Neural crest cell (in vitro differentiated cells): Measurements from ENCODE around the gene NUMBL. TPM values are rescaled to one million over a fixed set of nuclear protein-coding genes. Genes with fewer than 3 reads are reported as not detected.
A peak's percentile ranks its signal among the peaks of the same experiment; 100 is the strongest.

Experiments
- DNase-seq: peaks from one replicate; pipeline ENCODE4 v3.0.0; 2021; ENCODE audit warnings: low read depth, mixed read lengths, low spot score
- H3K27ac Mint-ChIP-seq: one replicate; pipeline ENCODE4 v1.8.0; 2021; ENCODE audit warnings: mild to moderate bottlenecking, mixed read lengths; ENCODE audit not compliant: unreplicated experiment
- H3K27me3 Mint-ChIP-seq: 2 replicates; pipeline ENCODE4 v1.8.0; 2021; ENCODE audit warnings: low read depth, mild to moderate bottlenecking, mixed read lengths
- H3K36me3 Mint-ChIP-seq: 2 replicates; pipeline ENCODE4 v1.8.0; 2021; ENCODE audit warnings: low read depth, mild to moderate bottlenecking, mixed read lengths
- H3K4me1 Mint-ChIP-seq: 2 replicates; pipeline ENCODE4 v1.8.0; 2021; ENCODE audit warnings: mixed read lengths
- H3K4me3 Mint-ChIP-seq: one replicate; pipeline ENCODE4 v1.8.0; 2021; ENCODE audit warnings: mild to moderate bottlenecking, mixed read lengths
- H3K9me3 Mint-ChIP-seq: 2 replicates; pipeline ENCODE4 v1.8.0; 2021; ENCODE audit warnings: mixed read lengths
- total RNA-seq: library from RNA; stranded (reverse); gene quantifications from 2 replicates; pipeline ENCODE4 v1.2.1, GENCODE V29; 2021
- TF ChIP-seq, protein P1 (sequence below): fragments of 200-600 bp; sonication (generic); conservative IDR thresholded peaks from 2 replicates; pipeline ENCODE4 v1.5.0; 2021; ENCODE audit warnings: antibody characterized with exemption, mild to moderate bottlenecking

Gene NUMBL
- total RNA-seq, 1 donor from 2014 or later, result 26.8 TPM

DNA sequence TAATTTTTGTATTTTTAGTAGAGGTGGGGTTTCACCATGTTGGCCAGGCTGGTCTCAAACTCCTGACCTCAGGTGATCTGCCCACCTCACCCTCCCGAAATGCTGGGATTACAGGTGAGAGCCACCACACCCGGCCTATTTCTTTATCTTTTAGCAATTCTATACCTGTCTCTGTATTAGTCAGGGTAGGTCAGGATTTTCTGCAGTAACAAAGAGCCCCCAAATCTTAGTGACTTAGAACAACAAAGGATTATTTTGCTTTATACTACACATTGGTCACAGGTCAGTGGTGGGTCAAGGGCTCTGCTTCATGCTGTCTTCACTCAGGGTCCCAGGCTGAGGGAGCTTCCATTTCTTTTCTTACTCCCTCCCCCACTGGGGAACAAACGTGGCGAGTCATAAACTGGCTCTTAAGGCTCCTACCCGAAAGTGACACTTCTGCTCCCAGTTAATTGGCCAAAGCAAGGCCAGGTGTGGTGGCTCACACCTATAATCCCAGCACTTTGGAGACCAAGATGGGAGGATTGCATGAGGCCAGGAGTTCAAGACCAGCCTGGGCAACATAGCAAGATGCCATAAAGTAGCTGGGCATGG lies 33.3 kb upstream of the NUMBL start:
- no peak for DNase-seq
- Mint-ChIP-seq H3K36me3 (peaks cover 5% of the 10 kb centered on the region), H3K4me1 (peaks cover 29% of the 10 kb centered on the region), H3K27me3 (no peaks in the 10 kb centered on the region), H3K27ac (no peak overlapping the region), H3K4me3 (peak overlapping the region; percentile 19), H3K9me3 (no peaks in the 10 kb centered on the region)
- TF ChIP-seq, protein P1, sequence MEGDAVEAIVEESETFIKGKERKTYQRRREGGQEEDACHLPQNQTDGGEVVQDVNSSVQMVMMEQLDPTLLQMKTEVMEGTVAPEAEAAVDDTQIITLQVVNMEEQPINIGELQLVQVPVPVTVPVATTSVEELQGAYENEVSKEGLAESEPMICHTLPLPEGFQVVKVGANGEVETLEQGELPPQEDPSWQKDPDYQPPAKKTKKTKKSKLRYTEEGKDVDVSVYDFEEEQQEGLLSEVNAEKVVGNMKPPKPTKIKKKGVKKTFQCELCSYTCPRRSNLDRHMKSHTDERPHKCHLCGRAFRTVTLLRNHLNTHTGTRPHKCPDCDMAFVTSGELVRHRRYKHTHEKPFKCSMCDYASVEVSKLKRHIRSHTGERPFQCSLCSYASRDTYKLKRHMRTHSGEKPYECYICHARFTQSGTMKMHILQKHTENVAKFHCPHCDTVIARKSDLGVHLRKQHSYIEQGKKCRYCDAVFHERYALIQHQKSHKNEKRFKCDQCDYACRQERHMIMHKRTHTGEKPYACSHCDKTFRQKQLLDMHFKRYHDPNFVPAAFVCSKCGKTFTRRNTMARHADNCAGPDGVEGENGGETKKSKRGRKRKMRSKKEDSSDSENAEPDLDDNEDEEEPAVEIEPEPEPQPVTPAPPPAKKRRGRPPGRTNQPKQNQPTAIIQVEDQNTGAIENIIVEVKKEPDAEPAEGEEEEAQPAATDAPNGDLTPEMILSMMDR, result no peak

- TF ChIP-seq, protein P1, result no peak
- peaks cover 42% of the 10 kb centered on the region for H3K4me1 Mint-ChIP-seq
- H3K36me3 Mint-ChIP-seq, result peaks cover 3% of the 10 kb centered on the region
- DNase-seq, result no peak
- H3K9me3 Mint-ChIP-seq, result no peaks in the 10 kb centered on the region
- peak overlapping the region; percentile 29 for H3K4me3 Mint-ChIP-seq
- H3K27ac Mint-ChIP-seq, result peak overlapping the region; percentile 36
- no peaks in the 10 kb centered on the region for H3K27me3 Mint-ChIP-seq
These were observed 31.6 kb upstream of the NUMBL start for GRCh38 chr19:40721936-40722661.

GRCh38 chr19:40721140-40721486 lies 30.7 kb upstream of the NUMBL start:
- peaks cover 47% of the 10 kb centered on the region for H3K4me1 Mint-ChIP-seq
- H3K27me3 Mint-ChIP-seq, result no peaks in the 10 kb centered on the region
- DNase-seq, result no peak
- H3K36me3 Mint-ChIP-seq, result peaks cover 3% of the 10 kb centered on the region
- peak overlapping the region; percentile 75 for H3K4me3 Mint-ChIP-seq
- no peak overlapping the region for H3K27ac Mint-ChIP-seq
- H3K9me3 Mint-ChIP-seq, result no peaks in the 10 kb centered on the region
- TF ChIP-seq, protein P1, result no peak

DNA sequence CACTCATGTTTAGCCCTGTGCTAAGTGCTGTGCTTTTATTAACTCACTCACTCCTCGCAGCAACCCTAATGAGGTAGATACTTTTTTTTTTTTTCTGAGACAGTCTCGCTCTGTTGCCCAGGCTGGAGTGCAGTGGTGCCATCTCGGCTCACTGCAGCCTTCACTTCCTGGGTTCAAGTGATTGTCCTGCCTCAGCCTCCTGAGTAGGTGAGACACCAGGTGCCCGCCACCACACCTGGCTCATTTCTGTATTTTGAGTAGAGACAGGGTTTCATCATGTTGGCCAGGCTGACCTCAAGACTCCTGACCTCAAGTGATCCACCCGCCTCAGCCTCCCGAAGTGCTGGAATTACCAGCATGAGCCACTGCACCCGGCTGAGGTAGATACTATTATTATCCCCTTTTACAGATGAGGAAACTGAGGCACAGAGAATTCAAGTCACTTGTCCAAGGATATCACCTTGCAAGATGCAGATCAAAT lies 29.0 kb upstream of the NUMBL start:
- Mint-ChIP-seq H3K27ac (no peak overlapping the region), H3K9me3 (no peaks in the 10 kb centered on the region), H3K4me3 (peak overlapping the region; percentile 95), H3K27me3 (no peaks in the 10 kb centered on the region), H3K4me1 (peaks cover 64% of the 10 kb centered on the region), H3K36me3 (peaks cover 3% of the 10 kb centered on the region)
- TF ChIP-seq, protein P1, result no peak
- DNase-seq, result no peak

DNA sequence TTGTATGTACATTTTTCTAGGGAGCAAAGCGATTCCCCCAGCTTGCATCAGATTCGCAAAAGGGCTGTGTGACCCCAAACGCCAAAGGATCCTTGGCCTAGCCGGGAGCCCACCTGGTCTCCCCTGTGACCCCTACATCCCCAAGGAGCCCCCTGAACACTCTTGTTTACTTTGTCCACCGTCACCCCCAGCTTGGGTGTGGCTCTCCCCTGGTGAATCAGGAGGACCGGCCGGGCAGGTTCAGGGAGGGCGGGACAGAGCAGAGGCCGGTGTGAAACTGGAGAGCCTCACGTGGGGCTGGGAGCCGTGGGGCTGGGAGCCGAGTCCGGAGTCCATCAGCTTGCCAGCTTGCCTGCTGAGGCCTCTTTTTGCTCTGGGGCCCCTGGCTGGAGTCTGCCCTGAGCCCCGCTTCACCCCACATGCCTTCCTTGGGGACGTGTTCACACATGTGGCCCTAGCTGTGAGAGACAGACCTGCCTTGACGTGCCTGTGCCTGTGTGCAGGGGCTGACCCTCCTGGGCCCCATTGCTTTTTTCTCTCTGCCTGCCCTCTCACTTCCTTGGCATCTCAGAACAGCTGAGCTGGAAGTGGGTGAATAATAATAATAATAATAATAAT lies 28.4 kb upstream of the NUMBL start:
- TF ChIP-seq, protein P1, result no peak
- Mint-ChIP-seq H3K9me3 (no peaks in the 10 kb centered on the region), H3K4me1 (peaks cover 66% of the 10 kb centered on the region), H3K27me3 (no peaks in the 10 kb centered on the region), H3K36me3 (peaks cover 4% of the 10 kb centered on the region), H3K27ac (no peak overlapping the region), H3K4me3 (peak overlapping the region; percentile 95)
- no peak for DNase-seq
